RWPE1 (cell line): ENCODE results near the gene KRTAP2-2.

Source experiments
- CTCF ChIA-PET: fragments of 350-600 bp; sonication (Branson Sonifier 250); formaldehyde crosslinking; extraction: SDS; loops from one replicate; lab custom pipeline; 2021; lab: Yijun Ruan, JAX
- POLR2A ChIA-PET: fragments of 400-600 bp; formaldehyde crosslinking; extraction: SDS; loops from one replicate; lab custom pipeline; 2020; ENCODE audit warnings: antibody characterized with exemption; ENCODE audit not compliant: low non-redundant PET; lab: Yijun Ruan, JAX
- DNase-seq: peaks from one replicate; pipeline ENCODE4 v3.0.0; 2012; ENCODE audit warnings: low spot score
- H3K27ac ChIP-seq: fragments of 450-650 bp; 2 replicates; pipeline ENCODE4 v1.5.1; 2017
- CTCF ChIP-seq: fragments of 450-650 bp; conservative IDR thresholded peaks from 2 replicates; pipeline ENCODE4 v1.5.1; 2017; ENCODE audit warnings: low read depth, mild to moderate bottlenecking

KRTAP2-2 gene

GRCh38 chr17:41009936-41010335 lies 45.1 kb downstream of the KRTAP2-2 start:
- CTCF ChIA-PET: interaction anchor here (0.5 to 1.4 kb wide), 2 partner anchors 41 to 175 kb away, joined by 3 to 4 read pairs; partner anchors contain the start of gene KRTAP4-1

GRCh38 chr17:41009301-41009760 lies 45.7 kb downstream of the KRTAP2-2 start:
- CTCF ChIA-PET: interaction anchor here (1.4 kb wide), 1 partner anchor 175 kb away, joined by 3 read pairs; the partner anchor contains the start of gene KRTAP4-1
- no peak for DNase-seq
- POLR2A ChIA-PET: no interaction called here
- no peak overlapping the region for H3K27ac ChIP-seq
- TF ChIP-seq CTCF: no peak

More at GRCh38 chr17:41009936-41010335, 45.1 kb downstream of the KRTAP2-2 start:
- POLR2A ChIA-PET: no interaction called here
- TF ChIP-seq CTCF: no peak
- no peak overlapping the region for H3K27ac ChIP-seq
- no peak for DNase-seq

GRCh38 chr17:41008811-41009210 lies 46.2 kb downstream of the KRTAP2-2 start, which contains the start of gene KRTAP3-1:
Gene KRTAP3-1, minus strand, starts transcription at chr17:41009128. Its CDS starts 54 bp downstream, at chr17:41009074.
- TF ChIP-seq CTCF: no peak
- ChIA-PET CTCF (interaction anchor here (1.4 kb wide), 1 partner anchor 176 kb away, joined by 3 read pairs; the partner anchor contains the start of gene KRTAP4-1), POLR2A (no interaction called here)
- no peak for DNase-seq
- H3K27ac ChIP-seq: no peak within 1 kb of the TSS
